ENCODE results near the gene EVC2.

The EVC2 gene

DNA sequence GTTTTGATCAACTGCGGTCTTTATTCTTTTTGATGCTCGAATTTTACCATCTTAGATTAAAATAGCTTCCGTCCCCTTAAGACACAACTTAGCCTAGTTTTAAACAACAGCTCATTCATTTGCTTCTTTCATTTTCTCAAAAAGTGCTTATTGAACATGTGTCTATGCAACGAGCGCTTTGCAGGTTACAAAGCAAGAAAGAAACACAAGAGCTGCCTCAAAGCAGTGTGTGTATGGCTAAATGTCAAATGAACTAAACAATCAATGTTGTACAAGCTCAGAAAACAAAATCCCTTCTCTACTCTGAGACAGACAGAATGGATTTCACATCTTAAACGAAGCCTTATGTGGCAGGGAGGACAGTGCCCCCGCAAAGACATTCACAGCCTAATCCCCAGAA lies 61.0 kb downstream of the EVC2 start:
- Mint-ChIP-seq H3K9me3 (no peaks in the 10 kb centered on the region), H3K4me3 (no peak overlapping the region), H3K27ac (peak overlapping the region; percentile 73), H3K4me1 (no peaks in the 10 kb centered on the region), H3K27me3 (ENCODE audit: low read depth, poor library complexity) (no peaks in the 10 kb centered on the region), H3K36me3 (ENCODE audit: low read depth) (peaks cover 32% of the 10 kb centered on the region)
- TF ChIP-seq, protein P1, sequence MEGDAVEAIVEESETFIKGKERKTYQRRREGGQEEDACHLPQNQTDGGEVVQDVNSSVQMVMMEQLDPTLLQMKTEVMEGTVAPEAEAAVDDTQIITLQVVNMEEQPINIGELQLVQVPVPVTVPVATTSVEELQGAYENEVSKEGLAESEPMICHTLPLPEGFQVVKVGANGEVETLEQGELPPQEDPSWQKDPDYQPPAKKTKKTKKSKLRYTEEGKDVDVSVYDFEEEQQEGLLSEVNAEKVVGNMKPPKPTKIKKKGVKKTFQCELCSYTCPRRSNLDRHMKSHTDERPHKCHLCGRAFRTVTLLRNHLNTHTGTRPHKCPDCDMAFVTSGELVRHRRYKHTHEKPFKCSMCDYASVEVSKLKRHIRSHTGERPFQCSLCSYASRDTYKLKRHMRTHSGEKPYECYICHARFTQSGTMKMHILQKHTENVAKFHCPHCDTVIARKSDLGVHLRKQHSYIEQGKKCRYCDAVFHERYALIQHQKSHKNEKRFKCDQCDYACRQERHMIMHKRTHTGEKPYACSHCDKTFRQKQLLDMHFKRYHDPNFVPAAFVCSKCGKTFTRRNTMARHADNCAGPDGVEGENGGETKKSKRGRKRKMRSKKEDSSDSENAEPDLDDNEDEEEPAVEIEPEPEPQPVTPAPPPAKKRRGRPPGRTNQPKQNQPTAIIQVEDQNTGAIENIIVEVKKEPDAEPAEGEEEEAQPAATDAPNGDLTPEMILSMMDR (IDR thresholded peaks at IDR 0.05) = no peak
- DNase-seq = no peak

DNA sequence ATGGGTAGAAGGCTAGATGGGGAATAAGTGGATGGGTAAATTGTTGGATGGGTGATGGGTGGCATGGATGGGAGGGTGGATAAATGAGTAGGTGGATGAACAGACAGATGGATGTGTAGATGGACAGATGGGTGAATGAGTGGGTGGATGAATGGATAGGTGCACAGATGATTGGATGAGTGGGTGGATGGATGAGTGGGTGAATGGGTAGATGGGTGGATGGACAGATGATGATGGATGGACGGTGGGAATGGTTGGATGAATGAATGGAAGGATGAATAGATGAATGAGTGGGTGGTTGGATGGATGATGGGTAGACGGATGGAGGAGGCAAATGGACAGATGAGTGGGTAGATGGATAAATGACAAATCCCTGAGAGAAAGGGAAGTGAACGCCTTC lies 68.3 kb downstream of the EVC2 start:
- Mint-ChIP-seq H3K36me3 (ENCODE audit: low read depth) (peaks cover 44% of the 10 kb centered on the region), H3K4me1 (no peaks in the 10 kb centered on the region), H3K4me3 (no peak overlapping the region), H3K27ac (no peak overlapping the region), H3K27me3 (ENCODE audit: low read depth, poor library complexity) (no peaks in the 10 kb centered on the region), H3K9me3 (no peaks in the 10 kb centered on the region)
- TF ChIP-seq, protein P1 (IDR thresholded peaks at IDR 0.05) = no peak
- DNase-seq = no peak

DNA sequence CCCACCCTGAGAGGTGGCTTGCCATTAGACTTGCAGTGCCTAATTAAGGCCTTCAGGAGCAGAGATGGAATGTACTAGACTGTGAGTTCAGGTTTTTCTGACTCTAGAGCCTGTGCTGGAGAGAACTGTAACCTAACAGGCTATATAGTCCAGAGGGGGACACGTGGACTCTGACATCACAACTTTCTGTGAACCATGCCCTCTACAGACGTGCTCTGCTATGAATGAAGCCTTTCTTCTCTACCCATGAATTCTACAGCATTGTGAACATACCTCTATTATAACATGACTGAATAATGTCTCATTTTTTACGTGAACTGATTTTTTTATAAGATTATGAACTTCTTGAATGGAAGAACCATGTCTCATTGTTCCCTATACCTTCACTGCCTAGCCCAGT lies 68.8 kb downstream of the EVC2 start:
- Mint-ChIP-seq H3K9me3 (no peaks in the 10 kb centered on the region), H3K4me1 (no peaks in the 10 kb centered on the region), H3K27ac (no peak overlapping the region), H3K4me3 (no peak overlapping the region), H3K36me3 (ENCODE audit: low read depth) (peaks cover 40% of the 10 kb centered on the region), H3K27me3 (ENCODE audit: low read depth, poor library complexity) (no peaks in the 10 kb centered on the region)
- TF ChIP-seq, protein P1 (IDR thresholded peaks at IDR 0.05) = no peak
- no peak for DNase-seq

DNA sequence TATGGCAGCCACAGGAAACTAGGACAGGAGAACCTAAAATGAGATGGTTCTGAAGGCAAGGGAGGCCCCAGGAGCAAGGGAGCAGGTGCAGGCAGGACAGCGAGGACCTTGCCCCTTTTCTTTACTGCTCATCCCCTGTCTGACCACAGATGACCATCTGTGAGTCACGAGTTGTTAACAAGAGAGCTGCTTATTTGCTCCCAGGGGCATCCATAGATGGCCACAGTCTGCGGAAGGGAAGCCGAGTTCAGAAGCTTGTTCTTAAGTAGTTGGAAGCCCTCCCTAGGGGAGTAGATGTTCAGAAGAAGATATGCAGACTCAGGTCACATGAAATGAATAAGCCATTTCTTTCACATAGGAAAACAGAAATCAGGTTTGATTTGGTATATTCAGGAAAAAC lies 69.4 kb downstream of the EVC2 start:
- H3K27me3 Mint-ChIP-seq (ENCODE audit: low read depth, poor library complexity) = no peaks in the 10 kb centered on the region
- no peak overlapping the region for H3K4me3 Mint-ChIP-seq
- TF ChIP-seq, protein P1 (IDR thresholded peaks at IDR 0.05) = no peak
- DNase-seq = no peak
- H3K27ac Mint-ChIP-seq = no peak overlapping the region
- no peaks in the 10 kb centered on the region for H3K4me1 Mint-ChIP-seq
- no peaks in the 10 kb centered on the region for H3K9me3 Mint-ChIP-seq
- H3K36me3 Mint-ChIP-seq (ENCODE audit: low read depth) = peaks cover 39% of the 10 kb centered on the region

DNA sequence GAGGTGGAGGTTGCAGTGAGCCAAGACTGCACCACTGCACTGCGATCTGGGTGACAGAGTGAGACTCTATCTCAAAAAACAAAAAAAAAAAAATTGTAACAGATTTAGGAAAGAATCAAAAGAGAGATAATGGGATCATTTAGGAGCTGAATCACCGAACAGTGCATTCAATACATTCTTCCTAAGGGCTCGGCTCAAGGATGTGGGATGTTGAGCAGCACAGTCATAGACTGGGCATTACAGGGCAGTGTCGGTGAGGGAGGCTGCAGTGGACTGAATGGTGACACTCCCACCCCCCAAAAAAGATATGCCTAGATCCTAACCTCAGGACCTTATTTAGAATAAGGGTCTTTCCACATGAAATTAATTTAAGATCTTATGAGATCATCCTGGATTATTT lies 70.0 kb downstream of the EVC2 start:
- no peaks in the 10 kb centered on the region for H3K9me3 Mint-ChIP-seq
- no peak for DNase-seq
- no peaks in the 10 kb centered on the region for H3K27me3 Mint-ChIP-seq (ENCODE audit: low read depth, poor library complexity)
- peaks cover 39% of the 10 kb centered on the region for H3K36me3 Mint-ChIP-seq (ENCODE audit: low read depth)
- no peak overlapping the region for H3K4me3 Mint-ChIP-seq
- H3K27ac Mint-ChIP-seq = no peak overlapping the region
- H3K4me1 Mint-ChIP-seq = no peaks in the 10 kb centered on the region
- TF ChIP-seq, protein P1 (IDR thresholded peaks at IDR 0.05) = no peak

DNA sequence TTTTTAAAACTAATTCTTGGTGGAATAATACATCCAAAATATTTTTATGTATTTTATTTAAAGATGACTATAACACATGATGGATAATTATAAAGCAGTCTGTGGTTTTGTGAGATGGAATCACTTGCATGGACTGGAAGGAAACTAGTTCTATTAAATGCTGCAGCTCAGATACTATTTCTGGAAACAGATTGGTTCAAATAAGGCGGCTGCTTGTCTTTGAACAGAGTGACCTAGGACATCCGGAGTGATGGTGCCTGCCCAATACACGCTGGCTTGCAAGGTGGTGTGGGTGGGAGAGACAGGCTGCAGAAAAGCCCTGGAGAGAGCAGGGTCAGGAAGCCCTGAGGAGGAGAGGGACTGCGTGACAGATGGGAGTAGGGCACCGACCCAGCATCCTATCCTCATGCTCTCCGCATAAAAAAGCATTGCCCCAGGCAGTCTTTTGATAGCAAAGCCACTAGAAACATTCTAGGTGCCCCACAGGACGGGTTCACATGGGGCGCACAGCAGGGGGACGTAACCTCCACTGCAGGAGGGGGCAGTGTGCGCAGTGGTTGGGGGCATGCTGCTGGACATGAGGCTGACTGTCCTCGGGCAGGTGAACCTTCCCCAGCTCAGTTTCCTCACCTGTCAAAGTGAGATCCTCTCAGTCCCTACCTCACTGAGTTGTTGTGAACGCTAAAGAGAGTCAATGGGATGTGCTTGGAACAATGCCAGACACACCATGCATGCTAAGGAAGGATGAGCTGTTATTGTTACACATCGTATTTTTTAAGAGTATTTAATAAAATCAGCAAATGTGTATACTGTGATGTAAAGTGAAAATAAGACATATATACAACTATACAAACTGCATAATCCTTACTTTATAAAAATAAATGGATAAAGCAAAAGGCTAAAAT lies 71.3 kb downstream of the EVC2 start:
- TF ChIP-seq, protein P1 (IDR thresholded peaks at IDR 0.05) = no peak
- no peak overlapping the region for H3K4me3 Mint-ChIP-seq
- DNase-seq = no peak
- peaks cover 38% of the 10 kb centered on the region for H3K36me3 Mint-ChIP-seq (ENCODE audit: low read depth)
- H3K27ac Mint-ChIP-seq = no peak overlapping the region
- H3K4me1 Mint-ChIP-seq = no peaks in the 10 kb centered on the region
- H3K27me3 Mint-ChIP-seq (ENCODE audit: low read depth, poor library complexity) = no peaks in the 10 kb centered on the region
- H3K9me3 Mint-ChIP-seq = no peaks in the 10 kb centered on the region
